Loucy (cell line): ENCODE data around the gene JADE2.

Experiments used
- H2AFZ ChIP-seq: fragments of 200-600 bp; sonication (generic); 2 replicates; pipeline ENCODE4 v1.6.0; 2016; ENCODE audit warnings: antibody characterized with exemption, mild to moderate bottlenecking, low read length, moderate library complexity
- H3F3A ChIP-seq: fragments of 200-600 bp; 2 replicates; pipeline ENCODE4 v1.6.0; 2016; ENCODE audit warnings: antibody characterized with exemption, low read depth, mild to moderate bottlenecking
- H3K27me3 ChIP-seq: fragments of 200-600 bp; sonication (generic); 2 replicates; pipeline ENCODE4 v1.6.1; 2014; ENCODE audit warnings: low read length, mild to moderate bottlenecking; ENCODE audit not compliant: insufficient read depth, poor library complexity, severe bottlenecking
- H3K36me3 ChIP-seq: fragments of 200-600 bp; sonication (generic); 2 replicates; pipeline ENCODE4 v1.6.1; 2016; ENCODE audit warnings: low read length; ENCODE audit not compliant: insufficient read depth
- H3K4me1 ChIP-seq: fragments of 200-600 bp; sonication (generic); 2 replicates; pipeline ENCODE4 v1.5.1; 2014; ENCODE audit warnings: low read length, mild to moderate bottlenecking; ENCODE audit not compliant: insufficient read depth, poor library complexity, severe bottlenecking
- H3K4me2 ChIP-seq: fragments of 200-600 bp; sonication (generic); 2 replicates; pipeline ENCODE4 v1.6.0; 2014; ENCODE audit warnings: antibody characterized with exemption, low read length, low read depth, mild to moderate bottlenecking; ENCODE audit not compliant: poor library complexity, severe bottlenecking
- H3K4me3 ChIP-seq: fragments of 200-600 bp; sonication (generic); 2 replicates; pipeline ENCODE4 v1.5.1; 2014; ENCODE audit warnings: low read length, mild to moderate bottlenecking, mixed read lengths; ENCODE audit not compliant: poor library complexity, severe bottlenecking
- H3K79me2 ChIP-seq: fragments of 200-600 bp; sonication (generic); 2 replicates; pipeline ENCODE4 v1.6.1; 2014; ENCODE audit warnings: low read length; ENCODE audit not compliant: insufficient read depth
- H3K9ac ChIP-seq: fragments of 200-600 bp; sonication (generic); 2 replicates; pipeline ENCODE4 v1.6.0; 2014; ENCODE audit warnings: mild to moderate bottlenecking, low read depth, low read length, moderate library complexity; ENCODE audit not compliant: poor library complexity, severe bottlenecking
- H3K9me2 ChIP-seq: fragments of 200-600 bp; sonication (generic); replicated peaks from 2 replicates; pipeline ENCODE4 v1.6.1; 2016; ENCODE audit warnings: low read depth, low read length, mixed read lengths
- H3K9me3 ChIP-seq: fragments of 200-600 bp; sonication (generic); 2 replicates; pipeline ENCODE4 v1.6.1; 2014; ENCODE audit warnings: mild to moderate bottlenecking, antibody characterized with exemption, low read length, low read depth; ENCODE audit not compliant: insufficient read depth
- H4K20me1 ChIP-seq: fragments of 200-600 bp; sonication (generic); 2 replicates; pipeline ENCODE4 v1.6.0; 2014; ENCODE audit warnings: antibody characterized with exemption, low read length, mild to moderate bottlenecking; ENCODE audit not compliant: insufficient read depth, poor library complexity, severe bottlenecking
- EZH2phosphoT487 ChIP-seq: fragments of 200-600 bp; IDR thresholded peaks from 2 replicates; pipeline ENCODE4 v1.6.1; 2018; ENCODE audit warnings: antibody characterized with exemption, mild to moderate bottlenecking, moderate library complexity, borderline replicate concordance
- TF ChIP-seq, protein P1 (sequence below): fragments of 200-600 bp; sonication (generic); conservative IDR thresholded peaks from 2 replicates; pipeline ENCODE4 v1.5.1; 2014; ENCODE audit warnings: mild to moderate bottlenecking, antibody characterized with exemption, low read length

Gene JADE2

DNA sequence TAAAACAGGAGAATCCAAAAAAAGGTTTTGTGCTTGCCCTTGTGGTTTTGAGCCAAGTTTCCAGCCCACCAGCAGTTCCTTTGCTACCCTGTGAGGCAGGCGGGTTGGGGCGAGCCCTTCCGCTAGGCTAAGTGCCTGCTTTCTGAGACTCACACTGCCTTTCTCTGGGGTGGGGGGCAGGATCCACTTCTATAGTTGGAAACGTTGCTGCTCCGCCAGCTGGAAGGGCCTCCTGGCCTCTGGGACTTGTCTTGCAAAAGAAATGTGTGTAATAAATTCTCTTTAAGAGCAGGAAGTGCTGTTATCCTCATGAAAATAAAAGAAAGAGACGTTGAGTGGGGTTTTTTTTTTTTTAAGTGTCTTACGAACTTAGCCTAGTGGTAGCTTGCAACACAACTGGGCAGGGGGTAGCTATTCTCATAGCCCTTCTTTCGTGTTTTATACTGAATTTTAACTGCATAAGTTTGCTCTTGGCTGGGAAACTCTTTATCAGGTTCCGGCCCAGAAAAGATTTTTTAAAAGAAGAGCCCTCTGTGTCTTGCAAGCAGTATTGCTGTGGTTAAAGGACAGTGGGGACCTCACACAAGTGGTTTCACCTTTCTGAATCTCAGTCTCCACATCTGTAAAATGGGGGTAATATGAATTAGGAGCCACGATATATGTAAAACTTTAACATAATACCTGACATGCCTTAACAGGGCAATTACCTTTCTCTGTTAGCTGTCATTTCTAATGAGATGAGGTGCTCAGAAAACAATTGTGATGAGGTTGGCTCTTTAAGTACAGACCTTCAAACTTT, 19.8 kb downstream of the JADE2 start:
- peak overlapping the region; percentile 82 for H3K9ac ChIP-seq
- peaks cover 58% of the 10 kb centered on the region for H3K79me2 ChIP-seq
- TF ChIP-seq, protein P1, sequence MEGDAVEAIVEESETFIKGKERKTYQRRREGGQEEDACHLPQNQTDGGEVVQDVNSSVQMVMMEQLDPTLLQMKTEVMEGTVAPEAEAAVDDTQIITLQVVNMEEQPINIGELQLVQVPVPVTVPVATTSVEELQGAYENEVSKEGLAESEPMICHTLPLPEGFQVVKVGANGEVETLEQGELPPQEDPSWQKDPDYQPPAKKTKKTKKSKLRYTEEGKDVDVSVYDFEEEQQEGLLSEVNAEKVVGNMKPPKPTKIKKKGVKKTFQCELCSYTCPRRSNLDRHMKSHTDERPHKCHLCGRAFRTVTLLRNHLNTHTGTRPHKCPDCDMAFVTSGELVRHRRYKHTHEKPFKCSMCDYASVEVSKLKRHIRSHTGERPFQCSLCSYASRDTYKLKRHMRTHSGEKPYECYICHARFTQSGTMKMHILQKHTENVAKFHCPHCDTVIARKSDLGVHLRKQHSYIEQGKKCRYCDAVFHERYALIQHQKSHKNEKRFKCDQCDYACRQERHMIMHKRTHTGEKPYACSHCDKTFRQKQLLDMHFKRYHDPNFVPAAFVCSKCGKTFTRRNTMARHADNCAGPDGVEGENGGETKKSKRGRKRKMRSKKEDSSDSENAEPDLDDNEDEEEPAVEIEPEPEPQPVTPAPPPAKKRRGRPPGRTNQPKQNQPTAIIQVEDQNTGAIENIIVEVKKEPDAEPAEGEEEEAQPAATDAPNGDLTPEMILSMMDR = peak; percentile 23
- TF ChIP-seq EZH2phosphoT487 = no peak
- peaks cover 17% of the 10 kb centered on the region for H3F3A ChIP-seq
- H3K27me3 ChIP-seq = no peaks in the 10 kb centered on the region
- peak overlapping the region; percentile 71 for H3K4me3 ChIP-seq
- no peak overlapping the region for H2AFZ ChIP-seq
- H3K4me2 ChIP-seq = peak overlapping the region; percentile 85
- peaks cover 31% of the 10 kb centered on the region for H3K4me1 ChIP-seq
- no peaks in the 10 kb centered on the region for H3K9me3 ChIP-seq
- H3K36me3 ChIP-seq = peaks cover 3% of the 10 kb centered on the region; the same call in 1 of the 2 replicates
- peaks cover 3% of the 10 kb centered on the region for H4K20me1 ChIP-seq
- no peaks in the 10 kb centered on the region for H3K9me2 ChIP-seq

DNA sequence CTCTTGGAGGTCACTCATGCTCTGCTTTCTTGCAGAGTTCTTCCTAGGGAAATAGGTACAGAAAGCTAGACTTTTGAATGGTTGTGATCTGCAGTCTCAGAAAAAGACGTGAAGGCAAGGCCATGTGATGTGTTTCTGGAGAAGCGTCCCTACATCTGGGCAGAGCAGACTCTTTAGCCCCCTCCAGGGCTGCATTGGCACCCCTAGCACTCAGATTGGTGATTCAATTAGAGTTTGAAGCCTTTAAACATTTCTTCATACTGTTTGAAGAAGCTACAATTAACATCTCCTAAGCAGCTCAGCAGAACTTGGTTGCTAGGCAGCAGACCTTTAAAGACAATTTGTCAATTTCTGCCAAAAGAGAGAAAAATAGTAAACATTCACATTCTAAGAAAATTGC, 21.6 kb downstream of the JADE2 start:
- peak overlapping the region; percentile 85 for H3K4me2 ChIP-seq
- H3K9me2 ChIP-seq = no peaks in the 10 kb centered on the region
- H3F3A ChIP-seq = peaks cover 17% of the 10 kb centered on the region
- H3K27me3 ChIP-seq = no peaks in the 10 kb centered on the region
- peaks cover 3% of the 10 kb centered on the region for H4K20me1 ChIP-seq
- TF ChIP-seq, protein P1 = no peak
- TF ChIP-seq EZH2phosphoT487 = no peak
- peaks cover 35% of the 10 kb centered on the region for H3K4me1 ChIP-seq
- H2AFZ ChIP-seq = no peak overlapping the region
- H3K9ac ChIP-seq = peak overlapping the region; percentile 50
- peak overlapping the region; percentile 29 for H3K4me3 ChIP-seq
- H3K36me3 ChIP-seq = peaks cover 2% of the 10 kb centered on the region; the same call in 1 of the 2 replicates
- peaks cover 58% of the 10 kb centered on the region for H3K79me2 ChIP-seq
- no peaks in the 10 kb centered on the region for H3K9me3 ChIP-seq

DNA sequence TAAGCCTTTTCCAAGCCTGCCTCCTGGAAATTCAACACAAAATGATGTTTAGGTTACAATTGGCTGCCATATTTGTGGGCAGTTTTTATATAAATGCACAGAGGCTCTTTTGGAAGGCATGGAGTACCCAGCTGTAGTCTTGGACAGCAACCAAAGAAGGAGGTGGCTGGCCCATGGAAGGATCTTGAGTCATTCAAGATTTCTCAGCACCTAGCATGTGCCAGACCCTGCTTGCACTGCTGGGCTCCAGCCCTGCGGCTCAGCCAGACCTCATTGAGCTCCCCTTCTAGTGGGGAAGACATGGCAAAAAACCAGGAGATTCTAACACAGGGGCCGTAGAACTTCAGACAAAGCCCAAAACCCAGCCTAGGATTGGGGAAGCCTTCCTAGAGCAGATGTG, 22.1 kb downstream of the JADE2 start:
- Histone ChIP-seq H3K4me1 (peaks cover 35% of the 10 kb centered on the region), H3K4me2 (peak overlapping the region; percentile 85)

More for the DNA sequence above, 22.1 kb downstream of the JADE2 start:
- Histone ChIP-seq H4K20me1 (peaks cover 3% of the 10 kb centered on the region), H3F3A (peaks cover 17% of the 10 kb centered on the region), H3K9ac (peak overlapping the region; percentile 50), H3K4me3 (no peak overlapping the region), H3K9me3 (no peaks in the 10 kb centered on the region), H3K9me2 (no peaks in the 10 kb centered on the region), H3K27me3 (no peaks in the 10 kb centered on the region), H3K36me3 (peaks cover 7% of the 10 kb centered on the region; the same call in 1 of the 2 replicates), H3K79me2 (peaks cover 59% of the 10 kb centered on the region), H2AFZ (no peak overlapping the region)
- no peak for TF ChIP-seq EZH2phosphoT487
- TF ChIP-seq, protein P1 = no peak
